ENCODE measurements around the gene CCDC93. TPM values are rescaled to one million over a fixed set of nuclear protein-coding genes. Genes with fewer than 3 reads are reported as not detected.

CCDC93 gene
- total and polyA plus RNA-seq, 10 of the 15 experiments (the other 5 are each of a cell fraction or from before 2014, with no cell fraction given): 3.6 to 27.2 (median 13.5) TPM

DNA sequence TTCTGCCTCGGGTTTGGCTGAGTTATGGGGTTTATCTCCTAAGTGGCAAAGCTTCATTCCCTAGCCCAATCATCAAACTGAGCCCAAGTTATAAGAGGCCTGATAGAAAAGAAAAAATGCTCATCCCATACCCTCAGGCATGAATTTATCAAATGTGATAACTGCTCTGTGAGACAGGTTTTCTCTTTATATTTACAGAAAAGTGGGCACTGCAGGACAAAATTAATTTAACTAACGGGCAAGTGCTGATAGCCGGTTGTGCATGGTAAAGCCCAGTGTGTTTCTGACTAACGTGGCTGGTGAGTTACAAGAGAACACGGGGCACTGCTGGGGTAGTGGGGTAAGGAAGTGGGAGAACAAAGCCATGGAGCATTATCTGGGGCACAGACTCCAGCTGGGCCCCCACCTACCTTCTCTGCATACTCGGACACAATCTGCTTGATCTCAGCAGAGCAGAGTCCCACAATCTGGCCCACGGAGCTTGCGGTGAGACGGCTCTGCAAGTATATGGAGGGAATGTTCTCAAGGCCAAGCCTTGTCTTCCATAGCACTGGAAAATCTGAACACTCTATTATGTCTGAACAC is 40.3 kb downstream of the CCDC93 start:
- H3K79me2 ChIP-seq (ENCODE audit: control insufficient read depth, insufficient read depth, low read length): no peaks in the 10 kb centered on the region
- ChIA-PET CTCF (no interaction called here), POLR2A (no interaction called here), SMC1A (ENCODE audit: uncharacterized antibody, unreplicated experiment) (no interaction called here), RAD21 (ENCODE audit: unreplicated experiment) (no interaction called here)
- FAIRE-seq (no peak), DNase-seq (ENCODE audit: low read depth, low spot score) (no peak), ATAC-seq (no peak)
- H3K9ac ChIP-seq (ENCODE audit: control insufficient read depth, insufficient read depth, low read length): no peak overlapping the region
- TF ChIP-seq, protein P1, sequence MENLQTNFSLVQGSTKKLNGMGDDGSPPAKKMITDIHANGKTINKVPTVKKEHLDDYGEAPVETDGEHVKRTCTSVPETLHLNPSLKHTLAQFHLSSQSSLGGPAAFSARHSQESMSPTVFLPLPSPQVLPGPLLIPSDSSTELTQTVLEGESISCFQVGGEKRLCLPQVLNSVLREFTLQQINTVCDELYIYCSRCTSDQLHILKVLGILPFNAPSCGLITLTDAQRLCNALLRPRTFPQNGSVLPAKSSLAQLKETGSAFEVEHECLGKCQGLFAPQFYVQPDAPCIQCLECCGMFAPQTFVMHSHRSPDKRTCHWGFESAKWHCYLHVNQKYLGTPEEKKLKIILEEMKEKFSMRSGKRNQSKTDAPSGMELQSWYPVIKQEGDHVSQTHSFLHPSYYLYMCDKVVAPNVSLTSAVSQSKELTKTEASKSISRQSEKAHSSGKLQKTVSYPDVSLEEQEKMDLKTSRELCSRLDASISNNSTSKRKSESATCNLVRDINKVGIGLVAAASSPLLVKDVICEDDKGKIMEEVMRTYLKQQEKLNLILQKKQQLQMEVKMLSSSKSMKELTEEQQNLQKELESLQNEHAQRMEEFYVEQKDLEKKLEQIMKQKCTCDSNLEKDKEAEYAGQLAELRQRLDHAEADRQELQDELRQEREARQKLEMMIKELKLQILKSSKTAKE (IDR thresholded peaks at IDR 0.05; ENCODE audit: low read depth, poor library complexity, severe bottlenecking): no peak
- no peak for TF ChIP-seq MYB (IDR thresholded peaks at IDR 0.05; ENCODE audit: borderline replicate concordance, low read depth, low read length)
- TF ChIP-seq, protein P2, sequence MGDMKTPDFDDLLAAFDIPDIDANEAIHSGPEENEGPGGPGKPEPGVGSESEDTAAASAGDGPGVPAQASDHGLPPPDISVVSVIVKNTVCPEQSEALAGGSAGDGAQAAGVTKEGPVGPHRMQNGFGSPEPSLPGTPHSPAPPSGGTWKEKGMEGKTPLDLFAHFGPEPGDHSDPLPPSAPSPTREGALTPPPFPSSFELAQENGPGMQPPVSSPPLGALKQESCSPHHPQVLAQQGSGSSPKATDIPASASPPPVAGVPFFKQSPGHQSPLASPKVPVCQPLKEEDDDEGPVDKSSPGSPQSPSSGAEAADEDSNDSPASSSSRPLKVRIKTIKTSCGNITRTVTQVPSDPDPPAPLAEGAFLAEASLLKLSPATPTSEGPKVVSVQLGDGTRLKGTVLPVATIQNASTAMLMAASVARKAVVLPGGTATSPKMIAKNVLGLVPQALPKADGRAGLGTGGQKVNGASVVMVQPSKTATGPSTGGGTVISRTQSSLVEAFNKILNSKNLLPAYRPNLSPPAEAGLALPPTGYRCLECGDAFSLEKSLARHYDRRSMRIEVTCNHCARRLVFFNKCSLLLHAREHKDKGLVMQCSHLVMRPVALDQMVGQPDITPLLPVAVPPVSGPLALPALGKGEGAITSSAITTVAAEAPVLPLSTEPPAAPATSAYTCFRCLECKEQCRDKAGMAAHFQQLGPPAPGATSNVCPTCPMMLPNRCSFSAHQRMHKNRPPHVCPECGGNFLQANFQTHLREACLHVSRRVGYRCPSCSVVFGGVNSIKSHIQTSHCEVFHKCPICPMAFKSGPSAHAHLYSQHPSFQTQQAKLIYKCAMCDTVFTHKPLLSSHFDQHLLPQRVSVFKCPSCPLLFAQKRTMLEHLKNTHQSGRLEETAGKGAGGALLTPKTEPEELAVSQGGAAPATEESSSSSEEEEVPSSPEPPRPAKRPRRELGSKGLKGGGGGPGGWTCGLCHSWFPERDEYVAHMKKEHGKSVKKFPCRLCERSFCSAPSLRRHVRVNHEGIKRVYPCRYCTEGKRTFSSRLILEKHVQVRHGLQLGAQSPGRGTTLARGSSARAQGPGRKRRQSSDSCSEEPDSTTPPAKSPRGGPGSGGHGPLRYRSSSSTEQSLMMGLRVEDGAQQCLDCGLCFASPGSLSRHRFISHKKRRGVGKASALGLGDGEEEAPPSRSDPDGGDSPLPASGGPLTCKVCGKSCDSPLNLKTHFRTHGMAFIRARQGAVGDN (IDR thresholded peaks at IDR 0.05): no peak
- no peak for TF ChIP-seq RFX5 (IDR thresholded peaks at IDR 0.05; ENCODE audit: low read depth, low read length)
- TF ChIP-seq TARDBP (IDR thresholded peaks at IDR 0.05; ENCODE audit: borderline replicate concordance): no peak
- no peak for TF ChIP-seq NR2F1 (conservative IDR thresholded peaks at IDR 0.05)
- TF ChIP-seq EP300 (IDR thresholded peaks at IDR 0.05; ENCODE audit: borderline replicate concordance in 1 of 2, control insufficient read depth in 1 of 2, low read depth in 2 of 2, low read length in 2 of 2): no peak
- TF ChIP-seq ZSCAN29 (IDR thresholded peaks at IDR 0.05): no peak
- TF ChIP-seq NBN (IDR thresholded peaks at IDR 0.05): no peak
- TF ChIP-seq ZNF217 (IDR thresholded peaks at IDR 0.05): no peak
- TF ChIP-seq, protein P3, sequence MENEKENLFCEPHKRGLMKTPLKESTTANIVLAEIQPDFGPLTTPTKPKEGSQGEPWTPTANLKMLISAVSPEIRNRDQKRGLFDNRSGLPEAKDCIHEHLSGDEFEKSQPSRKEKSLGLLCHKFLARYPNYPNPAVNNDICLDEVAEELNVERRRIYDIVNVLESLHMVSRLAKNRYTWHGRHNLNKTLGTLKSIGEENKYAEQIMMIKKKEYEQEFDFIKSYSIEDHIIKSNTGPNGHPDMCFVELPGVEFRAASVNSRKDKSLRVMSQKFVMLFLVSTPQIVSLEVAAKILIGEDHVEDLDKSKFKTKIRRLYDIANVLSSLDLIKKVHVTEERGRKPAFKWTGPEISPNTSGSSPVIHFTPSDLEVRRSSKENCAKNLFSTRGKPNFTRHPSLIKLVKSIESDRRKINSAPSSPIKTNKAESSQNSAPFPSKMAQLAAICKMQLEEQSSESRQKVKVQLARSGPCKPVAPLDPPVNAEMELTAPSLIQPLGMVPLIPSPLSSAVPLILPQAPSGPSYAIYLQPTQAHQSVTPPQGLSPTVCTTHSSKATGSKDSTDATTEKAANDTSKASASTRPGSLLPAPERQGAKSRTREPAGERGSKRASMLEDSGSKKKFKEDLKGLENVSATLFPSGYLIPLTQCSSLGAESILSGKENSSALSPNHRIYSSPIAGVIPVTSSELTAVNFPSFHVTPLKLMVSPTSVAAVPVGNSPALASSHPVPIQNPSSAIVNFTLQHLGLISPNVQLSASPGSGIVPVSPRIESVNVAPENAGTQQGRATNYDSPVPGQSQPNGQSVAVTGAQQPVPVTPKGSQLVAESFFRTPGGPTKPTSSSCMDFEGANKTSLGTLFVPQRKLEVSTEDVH (IDR thresholded peaks at IDR 0.05; ENCODE audit: low read depth, partially characterized antibody): no peak
- TF ChIP-seq ZNF207 (IDR thresholded peaks at IDR 0.05; ENCODE audit: borderline replicate concordance): no peak
- H3K27ac ChIP-seq (ENCODE audit: control insufficient read depth, insufficient read depth): no peak overlapping the region
- peaks cover 7 to 29% of the 10 kb centered on the region in 2 experiments for H3K36me3 ChIP-seq (ENCODE audit: control insufficient read depth in 2 of 2, insufficient read depth in 2 of 2, low read length in 1 of 2)
- H2AFZ ChIP-seq (ENCODE audit: control insufficient read depth, low read depth, low read length): no peak overlapping the region
- no TSS peak for BruUV-seq (replicated peaks)
- intact Hi-C loops (cut with micrococcal nuclease; ENCODE audit: unreplicated experiment): no loop called here
- no peak overlapping the region for H3K4me3 ChIP-seq
- H3K4me2 ChIP-seq (ENCODE audit: control insufficient read depth, insufficient read depth): no peak overlapping the region
- H3K9me3 ChIP-seq (replicated peaks; ENCODE audit: control insufficient read depth, insufficient read depth, low read length): no peaks in the 10 kb centered on the region
- no peaks in the 10 kb centered on the region for H3K4me1 ChIP-seq (ENCODE audit: control insufficient read depth, insufficient read depth, low read length)
- H3K27me3 ChIP-seq (replicated peaks in 1 of 2; ENCODE audit: control insufficient read depth in 2 of 2, insufficient read depth in 2 of 2, low read length in 1 of 2): no peaks in the 10 kb centered on the region
- in situ Hi-C loops (cut with MboI): no loop called here
- 93% methylated on average over 9 of the region's 9 CpGs for WGBS (ENCODE audit: insufficient coverage, insufficient replicate concordance, low lambda C conversion rate, missing lambda C conversion rate)
- no peaks in the 10 kb centered on the region for H4K20me1 ChIP-seq (ENCODE audit: control insufficient read depth, insufficient read depth)

Measured in GM12878 (cell line).